ENCODE measurements around the gene ERICH2. TPM values are rescaled to one million over a fixed set of nuclear protein-coding genes. Genes with fewer than 3 reads are reported as not detected.

Gene ERICH2
- total RNA-seq, 2 donors from 2014 or later, result not detected

DNA sequence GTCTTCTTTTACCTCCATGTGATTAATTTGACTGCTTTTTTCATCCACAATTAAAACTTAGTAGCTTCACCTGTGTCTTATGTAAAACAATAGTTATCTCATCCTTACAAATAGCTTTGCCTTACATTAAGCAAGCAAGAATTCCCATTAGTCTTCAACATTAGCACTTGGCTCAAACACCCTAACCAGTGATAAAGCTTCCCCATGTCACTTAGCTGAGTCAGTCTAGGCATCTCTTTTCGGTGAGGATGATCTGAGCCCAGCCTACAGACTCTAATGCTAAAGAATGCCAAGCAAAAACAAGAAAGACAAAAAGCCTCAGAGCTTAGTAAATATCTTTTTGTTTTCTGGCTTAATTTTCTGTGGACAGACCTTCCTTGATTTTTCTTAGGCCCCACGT, 72.6 kb downstream of the ERICH2 start:
- DNase-seq (ENCODE audit: low spot score), result no peak
- Histone ChIP-seq H3K4me3 (no peak overlapping the region), H3K27ac (no peak overlapping the region), H3K27me3 (no peaks in the 10 kb centered on the region), H3K36me3 (no peaks in the 10 kb centered on the region), H3K4me1 (no peaks in the 10 kb centered on the region), H3K9me3 (peaks cover 0 to 4% of the 10 kb centered on the region in 2 donors)
- TF ChIP-seq, protein P1, sequence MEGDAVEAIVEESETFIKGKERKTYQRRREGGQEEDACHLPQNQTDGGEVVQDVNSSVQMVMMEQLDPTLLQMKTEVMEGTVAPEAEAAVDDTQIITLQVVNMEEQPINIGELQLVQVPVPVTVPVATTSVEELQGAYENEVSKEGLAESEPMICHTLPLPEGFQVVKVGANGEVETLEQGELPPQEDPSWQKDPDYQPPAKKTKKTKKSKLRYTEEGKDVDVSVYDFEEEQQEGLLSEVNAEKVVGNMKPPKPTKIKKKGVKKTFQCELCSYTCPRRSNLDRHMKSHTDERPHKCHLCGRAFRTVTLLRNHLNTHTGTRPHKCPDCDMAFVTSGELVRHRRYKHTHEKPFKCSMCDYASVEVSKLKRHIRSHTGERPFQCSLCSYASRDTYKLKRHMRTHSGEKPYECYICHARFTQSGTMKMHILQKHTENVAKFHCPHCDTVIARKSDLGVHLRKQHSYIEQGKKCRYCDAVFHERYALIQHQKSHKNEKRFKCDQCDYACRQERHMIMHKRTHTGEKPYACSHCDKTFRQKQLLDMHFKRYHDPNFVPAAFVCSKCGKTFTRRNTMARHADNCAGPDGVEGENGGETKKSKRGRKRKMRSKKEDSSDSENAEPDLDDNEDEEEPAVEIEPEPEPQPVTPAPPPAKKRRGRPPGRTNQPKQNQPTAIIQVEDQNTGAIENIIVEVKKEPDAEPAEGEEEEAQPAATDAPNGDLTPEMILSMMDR (IDR thresholded peaks at IDR 0.05), result no peak

DNA sequence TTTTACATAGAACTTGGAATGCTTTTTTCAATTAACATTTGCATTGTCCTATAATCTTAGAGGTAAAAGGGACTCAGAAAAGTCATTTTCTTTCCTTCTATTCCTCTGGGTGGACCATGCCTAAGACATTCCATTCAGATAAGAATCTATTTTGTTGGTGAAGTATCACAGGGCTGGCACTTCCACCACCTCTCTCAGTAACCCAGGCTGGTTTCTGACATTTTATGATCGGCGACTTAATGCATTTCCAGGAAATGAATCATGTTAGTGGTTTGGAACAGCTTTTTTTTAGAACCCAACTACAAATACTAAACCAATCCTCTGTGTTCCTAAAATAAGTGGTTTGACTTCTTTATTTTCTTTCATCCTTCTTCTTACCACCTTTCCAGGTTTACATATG, 73.5 kb downstream of the ERICH2 start:
- DNase-seq (ENCODE audit: low spot score), result no peak
- Histone ChIP-seq H3K36me3 (no peaks in the 10 kb centered on the region), H3K4me1 (no peaks in the 10 kb centered on the region), H3K4me3 (no peak overlapping the region), H3K27me3 (no peaks in the 10 kb centered on the region), H3K27ac (no peak overlapping the region), H3K9me3 (peaks cover 0 to 4% of the 10 kb centered on the region in 2 donors)
- TF ChIP-seq, protein P1 (IDR thresholded peaks at IDR 0.05), result no peak

- H3K27ac ChIP-seq, result no peak overlapping the region
- TF ChIP-seq, protein P1 (IDR thresholded peaks at IDR 0.05), result no peak
- H3K36me3 ChIP-seq, result no peaks in the 10 kb centered on the region
- H3K9me3 ChIP-seq, result peaks cover 0 to 1% of the 10 kb centered on the region in 2 donors
- H3K4me1 ChIP-seq, result no peaks in the 10 kb centered on the region
- no peak for DNase-seq (ENCODE audit: low spot score)
- H3K27me3 ChIP-seq, result no peaks in the 10 kb centered on the region
- no peak overlapping the region for H3K4me3 ChIP-seq
Measured at GRCh38 chr2:170845343-170845742, 75.2 kb downstream of the ERICH2 start.

- H3K4me3 ChIP-seq, result no peak overlapping the region
- TF ChIP-seq, protein P1 (IDR thresholded peaks at IDR 0.05), result no peak
- no peaks in the 10 kb centered on the region for H3K9me3 ChIP-seq
- H3K36me3 ChIP-seq, result no peaks in the 10 kb centered on the region
- H3K27ac ChIP-seq, result no peak overlapping the region
- no peaks in the 10 kb centered on the region for H3K27me3 ChIP-seq
- no peaks in the 10 kb centered on the region for H3K4me1 ChIP-seq
- no peak for DNase-seq (ENCODE audit: low spot score)
Measured at GRCh38 chr2:170846314-170846713, 76.1 kb downstream of the ERICH2 start.

DNA sequence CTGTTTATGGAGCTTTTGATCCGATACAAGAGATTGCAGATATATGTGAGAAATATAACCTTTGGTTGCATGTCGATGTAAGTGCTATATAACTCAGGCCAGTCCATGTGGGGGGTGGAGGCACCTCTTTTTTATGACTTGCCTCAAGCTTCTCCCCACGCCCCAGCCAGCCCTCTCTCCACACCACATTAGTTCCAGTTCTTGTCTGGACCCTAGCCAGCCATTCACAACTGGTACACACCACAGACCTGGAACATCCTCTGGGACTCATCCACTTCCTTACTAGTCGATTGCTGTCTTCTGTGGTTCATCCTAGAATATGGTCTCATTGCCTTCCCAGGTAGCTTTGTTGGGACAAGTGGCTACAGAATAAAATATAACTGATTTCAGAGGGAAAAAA, 77.5 kb downstream of the ERICH2 start:
- Histone ChIP-seq H3K27ac (no peak overlapping the region), H3K4me3 (no peak overlapping the region), H3K27me3 (no peaks in the 10 kb centered on the region), H3K9me3 (no peaks in the 10 kb centered on the region), H3K4me1 (no peaks in the 10 kb centered on the region), H3K36me3 (no peaks in the 10 kb centered on the region)
- DNase-seq (ENCODE audit: low spot score), result no peak
- TF ChIP-seq, protein P1 (IDR thresholded peaks at IDR 0.05), result no peak

Other genes with a start within 250 kb of the ERICH2 start
- under 1 TPM in 1 of 2 donors, not detected in 1; 0.33 TPM for gene SP5, start 55.0 kb upstream of the ERICH2 start, total RNA-seq
- not detected for gene GAD1, start 46.5 kb downstream of the ERICH2 start, total RNA-seq
- 10 to 100 TPM; 58.4 to 69.0 TPM for gene GORASP2, start 158.9 kb downstream of the ERICH2 start, total RNA-seq